Heart left ventricle (tissue), 13 donors: ENCODE measurements around the gene PMEPA1.

ENCODE experiments used
- POLR2A ChIP-seq, 2 donors: fragments of 450-650 bp; IDR thresholded peaks; one replicate each; pipeline ENCODE4 v1.6.1; 2017; ENCODE audit warnings: antibody characterized with exemption in 2 of 2, mild to moderate bottlenecking in 2 of 2, moderate library complexity in 2 of 2
- TF ChIP-seq, protein P1 (sequence below), 12 donors: fragments of 200-600 bp; sonication (generic) in 4 of 12; IDR thresholded peaks; one replicate each; pipeline versions ENCODE4 v1.5.0 to v1.8.0; 2018 to 2022; ENCODE audit warnings: antibody characterized with exemption in 12 of 12, mild to moderate bottlenecking in 5 of 12
- donor health status: ischemic (EF 13 %, LVEDD 7.1; RV severe dilation, severe dysfunction).
- donor health status: DM: no; HTN: yes; CAD: no.
- donor health status: DM: no; HTN: no; CAD: no.
- donor health status: ischemic (EF 25% LVEDD 6.9; RV normal size, moderate dysfunction).
- donor health status: ischemic (EF 25% LVEDD 5.7; RV mildly dilated, moderate dysfunction).
- donor health status: ischemic (EF 35%, LVEDD 5.7; RV mildly dilated, moderate dysfunction).
- donor health status: nonischemic (EF 11% LVEDD 7.7; RV severe dilation, severe dysfunction).
- donor health status: DM: yes; HTN: yes; CAD: no.
- donor health status: PGD.
- donor health status: ischemic (EF 29% LVEDD 5.4; RV normal size, mild dysfunction).
- donor health status: nonischemic (EF 23%, LVEDD 6.1; RV moderate dilation, normal function).

DNA sequence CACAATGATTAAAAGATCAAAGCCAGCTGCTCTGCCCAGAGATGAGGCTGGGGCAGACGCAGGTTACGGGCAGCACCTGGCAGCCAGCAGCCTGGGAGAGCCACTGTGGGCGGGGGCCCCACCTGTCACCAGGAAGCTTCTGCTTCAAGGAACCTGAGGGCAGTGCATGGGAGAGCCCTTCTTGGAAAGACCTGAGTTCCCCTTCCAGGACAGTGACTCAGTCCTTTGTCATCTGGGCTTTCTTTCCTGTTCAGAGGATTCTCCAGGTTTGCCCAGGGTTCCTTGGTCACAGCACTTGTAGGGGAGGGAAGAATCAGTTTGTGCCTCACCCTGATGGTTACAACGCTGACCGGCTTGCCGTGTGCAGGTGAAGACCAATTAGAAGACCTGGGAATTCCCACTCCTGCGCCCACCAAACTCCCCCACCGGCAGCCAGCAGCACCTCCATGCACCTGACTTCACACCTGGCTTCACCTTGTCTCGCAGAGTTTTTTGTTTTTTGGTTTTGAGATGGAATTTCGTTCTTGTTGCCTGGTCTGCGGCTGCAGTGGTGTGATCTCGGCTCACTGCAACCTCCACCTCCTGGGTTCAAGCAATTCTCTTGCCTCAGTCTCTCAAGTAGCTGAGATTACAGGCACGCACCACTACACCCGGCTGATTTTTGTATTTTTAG lies 91.6 kb downstream of the PMEPA1 start:
- TF ChIP-seq, protein P1, sequence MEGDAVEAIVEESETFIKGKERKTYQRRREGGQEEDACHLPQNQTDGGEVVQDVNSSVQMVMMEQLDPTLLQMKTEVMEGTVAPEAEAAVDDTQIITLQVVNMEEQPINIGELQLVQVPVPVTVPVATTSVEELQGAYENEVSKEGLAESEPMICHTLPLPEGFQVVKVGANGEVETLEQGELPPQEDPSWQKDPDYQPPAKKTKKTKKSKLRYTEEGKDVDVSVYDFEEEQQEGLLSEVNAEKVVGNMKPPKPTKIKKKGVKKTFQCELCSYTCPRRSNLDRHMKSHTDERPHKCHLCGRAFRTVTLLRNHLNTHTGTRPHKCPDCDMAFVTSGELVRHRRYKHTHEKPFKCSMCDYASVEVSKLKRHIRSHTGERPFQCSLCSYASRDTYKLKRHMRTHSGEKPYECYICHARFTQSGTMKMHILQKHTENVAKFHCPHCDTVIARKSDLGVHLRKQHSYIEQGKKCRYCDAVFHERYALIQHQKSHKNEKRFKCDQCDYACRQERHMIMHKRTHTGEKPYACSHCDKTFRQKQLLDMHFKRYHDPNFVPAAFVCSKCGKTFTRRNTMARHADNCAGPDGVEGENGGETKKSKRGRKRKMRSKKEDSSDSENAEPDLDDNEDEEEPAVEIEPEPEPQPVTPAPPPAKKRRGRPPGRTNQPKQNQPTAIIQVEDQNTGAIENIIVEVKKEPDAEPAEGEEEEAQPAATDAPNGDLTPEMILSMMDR (IDR thresholded peaks at IDR 0.05), result no peak
- TF ChIP-seq POLR2A (IDR thresholded peaks at IDR 0.05), result no peak
